ENCODE data around the gene XPO4.

- TF ChIP-seq REST (IDR thresholded peaks at IDR 0.05; ENCODE audit: insufficient replicate concordance, low read depth) (no peak), CTCF (IDR thresholded peaks at IDR 0.05; ENCODE audit: insufficient read depth, low read length) (no peak)
These were observed 102.7 kb downstream of the XPO4 start for GRCh38 chr13:20799726-20800416.
